ENCODE measurements around the gene TUBGCP4. TPM values are rescaled to one million over a fixed set of nuclear protein-coding genes. Genes with fewer than 3 reads are reported as not detected.

Gene TUBGCP4
- total RNA-seq, 1 experiment from 2014 or later = 29.7 TPM

- ChIA-PET POLR2A (ENCODE audit: unreplicated experiment) (no interaction called here), CTCF (no interaction called here)
- no TSS peak for BruUV-seq (replicated peaks)
- no peaks in the 10 kb centered on the region; the same call in 1 of the 2 replicates for H4K20me1 ChIP-seq (ENCODE audit: low read length)
- no peaks in the 10 kb centered on the region for H3K9me2 ChIP-seq (replicated peaks; ENCODE audit: low read length)
- intact Hi-C loops (cut with micrococcal nuclease) = no loop called here
- no peak overlapping the region for H3K4me2 ChIP-seq (ENCODE audit: low read length)
- H3K27ac ChIP-seq (ENCODE audit: low read length) = no peak overlapping the region
- DNase-seq (no peak), ATAC-seq (no peak)
- no peaks in the 10 kb centered on the region for H3F3A ChIP-seq (ENCODE audit: low read length, unreplicated experiment)
- no peaks in the 10 kb centered on the region for H3K79me2 ChIP-seq (ENCODE audit: low read length)
- no peaks in the 10 kb centered on the region for H3K9me3 ChIP-seq (ENCODE audit: low read length)
- H3K9ac ChIP-seq (ENCODE audit: low read length) = no peak overlapping the region
- H3K4me1 ChIP-seq (ENCODE audit: insufficient read depth, low read length) = no peaks in the 10 kb centered on the region
- peaks cover 22% of the 10 kb centered on the region for H3K36me3 ChIP-seq (ENCODE audit: low read depth, low read length)
- H3K27me3 ChIP-seq (ENCODE audit: low read length) = no peaks in the 10 kb centered on the region
- no peak overlapping the region for H2AFZ ChIP-seq (ENCODE audit: low read length)
- TF ChIP-seq EZH2 (IDR thresholded peaks at IDR 0.05; ENCODE audit: low read length, unreplicated experiment) (no peak), CTCF (conservative IDR thresholded peaks at IDR 0.05; ENCODE audit: low read depth, low read length) (no peak), EZH2phosphoT487 (IDR thresholded peaks at IDR 0.05; ENCODE audit: borderline replicate concordance, low read length) (no peak)
- H3K4me3 ChIP-seq (ENCODE audit: low read length) = no peak overlapping the region
Observed at GRCh38 chr15:43434446-43434845, 63.5 kb downstream of the TUBGCP4 start.

- Histone ChIP-seq H4K20me1 (ENCODE audit: low read length) (no peaks in the 10 kb centered on the region), H3K27ac (ENCODE audit: low read length) (no peak overlapping the region), H2AFZ (ENCODE audit: low read length) (no peak overlapping the region), H3F3A (ENCODE audit: low read length, unreplicated experiment) (peaks cover 5% of the 10 kb centered on the region), H3K9me3 (ENCODE audit: low read length) (no peaks in the 10 kb centered on the region), H3K9ac (ENCODE audit: low read length) (no peak overlapping the region), H3K36me3 (ENCODE audit: low read depth, low read length) (peaks cover 17% of the 10 kb centered on the region), H3K4me1 (ENCODE audit: insufficient read depth, low read length) (peaks cover 9% of the 10 kb centered on the region), H3K79me2 (ENCODE audit: low read length) (no peaks in the 10 kb centered on the region), H3K4me2 (ENCODE audit: low read length) (no peak overlapping the region), H3K27me3 (ENCODE audit: low read length) (no peaks in the 10 kb centered on the region), H3K9me2 (replicated peaks; ENCODE audit: low read length) (no peaks in the 10 kb centered on the region), H3K4me3 (ENCODE audit: low read length) (no peak overlapping the region)
- ChIA-PET POLR2A (ENCODE audit: unreplicated experiment) (no interaction called here), CTCF (no interaction called here)
- no peak for DNase-seq
- intact Hi-C loops (cut with micrococcal nuclease) = no loop called here
- BruUV-seq (replicated peaks) = no TSS peak
- no peak for ATAC-seq
- TF ChIP-seq CTCF (conservative IDR thresholded peaks at IDR 0.05; ENCODE audit: low read depth, low read length) (no peak), EZH2phosphoT487 (IDR thresholded peaks at IDR 0.05; ENCODE audit: borderline replicate concordance, low read length) (no peak)
Observed at GRCh38 chr15:43436395-43436794, 65.5 kb downstream of the TUBGCP4 start.

- Histone ChIP-seq H3K36me3 (ENCODE audit: low read depth, low read length) (peaks cover 5% of the 10 kb centered on the region; the same call in 1 of the 2 replicates), H2AFZ (ENCODE audit: low read length) (no peak overlapping the region), H3K4me2 (ENCODE audit: low read length) (no peak overlapping the region), H3K4me1 (ENCODE audit: insufficient read depth, low read length) (peaks cover 10% of the 10 kb centered on the region), H3K27ac (ENCODE audit: low read length) (no peak overlapping the region), H3K9me3 (ENCODE audit: low read length) (no peaks in the 10 kb centered on the region), H3K27me3 (ENCODE audit: low read length) (no peaks in the 10 kb centered on the region), H3F3A (ENCODE audit: low read length, unreplicated experiment) (peaks cover 5% of the 10 kb centered on the region), H4K20me1 (ENCODE audit: low read length) (no peaks in the 10 kb centered on the region), H3K4me3 (ENCODE audit: low read length) (no peak overlapping the region), H3K9me2 (replicated peaks; ENCODE audit: low read length) (no peaks in the 10 kb centered on the region), H3K79me2 (ENCODE audit: low read length) (no peaks in the 10 kb centered on the region), H3K9ac (ENCODE audit: low read length) (no peak overlapping the region)
- no peak for DNase-seq
- ATAC-seq = no peak
- TF ChIP-seq CTCF (conservative IDR thresholded peaks at IDR 0.05; ENCODE audit: low read depth, low read length) (no peak), EZH2phosphoT487 (IDR thresholded peaks at IDR 0.05; ENCODE audit: borderline replicate concordance, low read length) (no peak), EZH2 (IDR thresholded peaks at IDR 0.05; ENCODE audit: low read length, unreplicated experiment) (no peak)
- ChIA-PET CTCF (no interaction called here), POLR2A (ENCODE audit: unreplicated experiment) (no interaction called here)
- BruUV-seq (replicated peaks) = no TSS peak
- intact Hi-C loops (cut with micrococcal nuclease) = no loop called here
Observed at GRCh38 chr15:43439268-43439667, 68.4 kb downstream of the TUBGCP4 start.

Measured in PC-3 (cell line).